Right ventricle myocardium inferior (tissue), 1 donor: Measurements from ENCODE around the gene PLAU. TPM values are rescaled to one million over a fixed set of nuclear protein-coding genes. Genes with fewer than 3 reads are reported as not detected.
"Not testable (repeated sequence)": the region's sequence is repeated elsewhere in the genome, so short reads cannot be mapped to it uniquely, and the experiment has no call there.

Experiments used
- ATAC-seq: fragments of 200-7000 bp; cut with Tn5 transposase; one replicate; pipeline ENCODE4 v1.9.1; 2020; ENCODE audit warnings: mild to moderate bottlenecking, moderate library complexity
- DNase-seq: peaks from one replicate; pipeline ENCODE4 v3.0.0; 2021; ENCODE audit errors: missing footprints
- intact Hi-C: fragments of 100-400 bp; cut with DNase I; formaldehyde crosslinking; loops from one replicate; pipeline ENCODE4 v1.11.0; 2022
- total RNA-seq: library from RNA; stranded (reverse); fragmentation: NEBNext Ultra II Directional; extraction: Animal tissue kit (Norgen Biotek cat#: 25700); gene quantifications from one replicate; pipeline ENCODE4 v1.2.1, GENCODE V29; 2021
- donor health status: DM: no; HTN: yes; CAD: no; lungs with severe emphysema.

PLAU gene
- total RNA-seq, 1 donor from 2014 or later: 8.5 TPM

GRCh38 chr10:73875139-73875475 lies 35.8 kb upstream of the PLAU start:
- intact Hi-C loops: loop anchor here (5.0 kb wide), 1 partner anchor 202 kb away; no protein-coding TSS in a partner anchor
- ATAC-seq: no peak
- no peak for DNase-seq

DNA sequence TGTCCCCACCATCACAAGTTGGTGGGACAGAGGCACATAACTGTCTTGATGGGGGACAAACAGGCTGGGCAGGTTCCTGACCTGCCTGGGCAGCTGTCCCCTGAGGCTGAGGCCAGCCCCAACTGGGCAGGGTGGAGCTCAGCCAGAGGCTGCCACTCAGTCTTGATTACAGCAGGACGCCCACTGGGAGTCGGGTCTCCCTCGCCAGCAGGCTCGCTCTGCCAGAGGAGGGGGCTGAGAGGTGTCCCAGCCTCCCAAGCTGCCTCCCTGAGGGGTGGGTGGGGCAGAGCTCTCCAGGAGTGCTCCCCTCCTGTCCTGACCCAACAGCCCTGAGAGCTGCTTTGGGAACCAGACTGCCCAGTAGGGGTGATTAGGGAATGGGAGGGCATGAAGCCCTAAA lies 34.8 kb upstream of the PLAU start:
- DNase-seq (no peak), ATAC-seq (no peak)
- intact Hi-C loops: loop anchor here (5.0 kb wide), 1 partner anchor 201 kb away; no protein-coding TSS in a partner anchor

DNA sequence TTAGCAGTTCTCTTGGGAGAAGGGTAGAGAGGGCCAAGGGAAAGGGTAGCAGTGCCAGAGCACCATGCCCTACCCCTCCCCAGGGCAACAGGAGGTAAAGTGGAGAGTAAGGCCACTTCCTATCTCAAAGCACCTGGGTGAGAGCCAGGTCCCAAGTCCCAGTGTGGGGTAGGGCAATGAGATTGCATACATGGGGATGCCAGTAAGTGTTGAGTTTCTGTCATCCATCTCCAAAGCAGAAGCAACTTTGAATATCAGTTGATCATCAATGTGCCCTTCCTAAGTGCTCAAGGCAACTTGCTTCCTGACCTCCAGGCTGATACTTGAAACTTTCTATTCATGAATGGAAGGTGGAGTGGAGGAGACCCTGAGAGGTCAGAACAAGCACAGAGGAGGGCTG lies 34.4 kb upstream of the PLAU start:
- intact Hi-C loops: loop anchor here (5.0 kb wide), 1 partner anchor 201 kb away; no protein-coding TSS in a partner anchor
- DNase-seq: no peak
- no peak for ATAC-seq

DNA sequence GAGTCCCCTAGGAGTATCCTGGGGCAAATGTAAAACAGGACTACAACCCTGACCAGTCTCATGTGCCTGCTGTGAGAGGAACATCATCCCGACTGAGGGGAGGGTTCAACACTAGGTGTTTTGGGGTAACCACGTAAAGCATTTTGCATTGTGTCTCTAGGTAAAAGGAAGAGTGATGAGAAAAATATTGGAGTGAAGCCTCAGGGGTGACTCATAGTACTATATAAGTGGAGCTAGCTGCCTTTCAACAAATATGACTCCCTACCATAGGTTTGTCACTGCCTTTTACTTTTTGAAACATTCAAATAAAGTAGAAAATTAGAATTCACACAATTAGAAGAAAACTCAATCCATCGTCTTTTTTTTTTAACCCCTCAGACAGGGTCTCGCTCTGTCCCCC lies 34.0 kb upstream of the PLAU start:
- no peak for ATAC-seq
- intact Hi-C loops: loop anchor here (5.0 kb wide), 1 partner anchor 200 kb away; no protein-coding TSS in a partner anchor
- DNase-seq: no peak

GRCh38 chr10:73877533-73878160 lies 33.3 kb upstream of the PLAU start:
- no peak for DNase-seq
- ATAC-seq: no peak

GRCh38 chr10:73878365-73878764 lies 32.6 kb upstream of the PLAU start:
- DNase-seq (no peak), ATAC-seq (no peak)
- intact Hi-C loops: loop anchor here (5.0 kb wide), 1 partner anchor 199 kb away; no protein-coding TSS in a partner anchor

More at GRCh38 chr10:73877533-73878160, 33.3 kb upstream of the PLAU start:
- intact Hi-C loops: loop anchor here (5.0 kb wide), 1 partner anchor 200 kb away; no protein-coding TSS in a partner anchor

DNA sequence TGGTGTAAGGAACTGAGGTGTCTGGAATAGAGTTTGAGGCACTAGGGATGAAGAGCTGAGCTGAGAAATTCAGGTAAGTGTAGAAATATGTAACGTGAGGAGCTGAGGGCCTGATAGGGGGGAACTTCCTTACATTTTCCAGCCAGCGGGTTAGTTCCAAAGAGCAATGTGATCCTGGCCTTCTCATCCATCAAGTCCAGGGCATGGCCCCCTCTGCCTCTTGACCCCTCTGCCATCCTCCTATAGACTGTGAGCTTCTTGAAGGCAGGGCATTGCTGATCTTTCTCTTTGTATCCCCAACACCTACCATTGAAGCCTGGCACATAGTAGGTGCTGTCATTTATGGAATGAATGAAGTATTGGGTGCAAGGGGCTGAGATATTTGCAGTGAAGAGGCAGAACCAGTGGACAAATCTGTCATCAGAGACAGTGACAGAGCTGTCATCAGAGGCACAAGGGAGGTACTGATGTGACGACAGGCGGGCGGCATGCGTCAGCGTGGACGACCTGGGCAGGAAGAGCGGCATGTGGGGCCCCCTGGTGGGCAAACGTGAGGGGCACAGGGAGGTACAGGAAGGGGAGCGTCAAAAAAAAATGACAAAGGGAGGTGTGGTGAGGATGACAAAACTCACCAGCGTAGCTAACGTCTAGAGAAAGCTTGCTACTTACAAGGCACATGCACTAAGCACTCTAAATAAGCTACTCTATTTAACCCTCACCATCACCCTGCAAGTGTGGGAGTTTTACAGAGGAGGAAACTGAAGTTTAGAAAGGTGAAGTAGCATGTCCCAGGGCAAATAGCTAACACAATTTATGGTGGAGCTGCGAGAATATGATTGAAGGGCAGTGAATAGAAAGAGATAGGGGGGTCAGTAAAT lies 31.4 kb upstream of the PLAU start:
- DNase-seq: peak; percentile 96
- peak; percentile 86 for ATAC-seq
- intact Hi-C loops: loop anchor here (1.0 to 10.0 kb wide), 3 partner anchors 30 to 355 kb away; no protein-coding TSS in a partner anchor

GRCh38 chr10:73881221-73881919 lies 29.6 kb upstream of the PLAU start:
- intact Hi-C loops: loop anchor here (10.0 kb wide), 1 partner anchor 353 kb away; no protein-coding TSS in a partner anchor
- DNase-seq: no peak

DNA sequence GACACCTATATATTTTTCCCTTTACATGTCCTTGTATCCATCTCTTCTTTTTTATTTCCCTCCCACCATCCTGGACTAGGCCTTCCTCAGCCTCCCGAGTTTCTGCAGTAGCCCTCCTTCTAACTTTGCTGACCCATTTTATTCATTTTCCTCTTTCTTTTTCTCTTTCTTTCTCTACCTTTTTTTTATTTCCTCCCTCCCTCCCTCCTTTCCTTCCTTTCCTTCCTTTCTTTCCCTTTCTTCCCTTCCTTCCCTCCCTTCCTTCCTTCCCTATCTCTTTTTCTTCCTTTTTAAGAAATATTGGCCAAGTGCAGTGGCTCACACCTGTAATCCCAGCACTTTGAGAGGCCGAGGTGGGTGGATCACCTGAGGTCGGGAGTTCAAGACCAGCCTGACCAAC lies 26.9 kb upstream of the PLAU start:
- DNase-seq (no peak), ATAC-seq (no peak)
- intact Hi-C loops: loop anchor here (10.0 kb wide), 1 partner anchor 351 kb away; no protein-coding TSS in a partner anchor

More at GRCh38 chr10:73881221-73881919, 29.6 kb upstream of the PLAU start:
- no peak for ATAC-seq

GRCh38 chr10:73886085-73886529 lies 24.8 kb upstream of the PLAU start:
- intact Hi-C loops: loop anchor here (1.0 to 10.0 kb wide), 3 partner anchors 54 to 349 kb away; no protein-coding TSS in a partner anchor
- peak; percentile 77 for DNase-seq

GRCh38 chr10:73886661-73887293 lies 24.2 kb upstream of the PLAU start:
- intact Hi-C loops: loop anchor here (1.0 to 10.0 kb wide), 3 partner anchors 54 to 348 kb away; no protein-coding TSS in a partner anchor
- no peak for DNase-seq
- no peak for ATAC-seq

More at GRCh38 chr10:73886085-73886529, 24.8 kb upstream of the PLAU start:
- ATAC-seq: peak; percentile 89

GRCh38 chr10:73887294-73888039 lies 23.5 kb upstream of the PLAU start:
- intact Hi-C loops: loop anchor here (5.0 to 10.0 kb wide), 2 partner anchors 195 to 347 kb away; no protein-coding TSS in a partner anchor
- DNase-seq (peak; percentile 83), ATAC-seq (peak; percentile 82)

GRCh38 chr10:73888514-73888913 lies 22.4 kb upstream of the PLAU start:
- intact Hi-C loops: loop anchor here (5.0 to 10.0 kb wide), 2 partner anchors 194 to 346 kb away; no protein-coding TSS in a partner anchor
- no peak for DNase-seq
- ATAC-seq: no peak

GRCh38 chr10:73889014-73889413 lies 21.9 kb upstream of the PLAU start:
- intact Hi-C loops: loop anchor here (5.0 to 10.0 kb wide), 2 partner anchors 193 to 346 kb away; no protein-coding TSS in a partner anchor
- peak; percentile 83 for DNase-seq
- ATAC-seq: peak; percentile 20

DNA sequence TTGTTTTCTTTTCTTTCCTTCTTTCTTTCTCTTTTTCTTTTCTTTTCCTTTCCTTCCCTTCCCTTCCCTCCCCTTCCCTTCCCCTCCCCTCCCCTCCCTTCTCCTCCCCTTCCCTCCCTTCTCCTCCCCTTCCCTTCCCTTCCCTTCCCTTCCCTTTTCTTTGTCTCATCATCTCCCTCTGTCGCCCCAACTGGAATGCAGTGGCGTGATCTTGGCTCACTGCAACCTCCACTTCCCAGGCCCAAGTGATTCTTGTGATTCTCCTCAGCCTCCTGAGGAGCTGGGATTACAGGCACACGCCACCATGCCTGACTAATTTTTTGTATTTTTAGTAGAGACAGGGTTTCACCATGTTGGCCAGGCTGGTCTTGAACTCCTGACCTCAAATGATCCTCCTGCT lies 21.5 kb upstream of the PLAU start:
- intact Hi-C loops: loop anchor here (5.0 to 10.0 kb wide), 2 partner anchors 193 to 345 kb away; no protein-coding TSS in a partner anchor

GRCh38 chr10:73890261-73890660 lies 20.7 kb upstream of the PLAU start:
- ATAC-seq: no peak
- DNase-seq: no peak
- intact Hi-C loops: no loop called here

More for the DNA sequence above, 21.5 kb upstream of the PLAU start:
- not testable (repeated sequence) for ATAC-seq, DNase-seq

- intact Hi-C loops, ATAC-seq, DNase-seq: not testable (repeated sequence)
Observed at GRCh38 chr10:73890830-73891229, 20.1 kb upstream of the PLAU start.
